IPS DF 4.7 (cell line): ENCODE data around the gene GRIN2C.

ENCODE experiments used
- DNase-seq: peaks from one replicate; pipeline ENCODE4 v3.0.0-alpha.2; 2013; ENCODE audit warnings: low spot score; ENCODE audit errors: extremely low read depth

GRIN2C gene

GRCh38 chr17:74822335-74822938 lies 37.2 kb downstream of the GRIN2C start:
- DNase-seq = no peak

GRCh38 chr17:74821655-74822334 lies 37.9 kb downstream of the GRIN2C start:
- no peak for DNase-seq

GRCh38 chr17:74819801-74820436 lies 39.8 kb downstream of the GRIN2C start:
- DNase-seq = no peak

GRCh38 chr17:74818291-74818938 lies 41.3 kb downstream of the GRIN2C start:
- DNase-seq = no peak

GRCh38 chr17:74816905-74817620 lies 42.6 kb downstream of the GRIN2C start:
- no peak for DNase-seq

- no peak for DNase-seq
Observed at GRCh38 chr17:74815550-74816370, 43.9 kb downstream of the GRIN2C start.

- DNase-seq = no peak
Observed at GRCh38 chr17:74815067-74815466, 44.6 kb downstream of the GRIN2C start.

- DNase-seq = no peak
Observed at GRCh38 chr17:74814453-74814852, 45.2 kb downstream of the GRIN2C start.

GRCh38 chr17:74812109-74813009 lies 47.3 kb downstream of the GRIN2C start:
- DNase-seq = no peak

GRCh38 chr17:74810699-74811485 lies 48.8 kb downstream of the GRIN2C start:
- no peak for DNase-seq

- DNase-seq = no peak
Observed at GRCh38 chr17:74808714-74809430, 50.8 kb downstream of the GRIN2C start.

GRCh38 chr17:74807925-74808324 lies 51.8 kb downstream of the GRIN2C start:
- no peak for DNase-seq

- no peak for DNase-seq
Observed at GRCh38 chr17:74807441-74807840, 52.2 kb downstream of the GRIN2C start.

- no peak for DNase-seq
Observed at GRCh38 chr17:74806334-74806733, 53.4 kb downstream of the GRIN2C start.

GRCh38 chr17:74805591-74805991 lies 54.1 kb downstream of the GRIN2C start:
- DNase-seq = no peak

- no peak for DNase-seq
Observed at GRCh38 chr17:74804683-74805082, 55.0 kb downstream of the GRIN2C start.

- DNase-seq = no peak
Observed at GRCh38 chr17:74803971-74804370, 55.7 kb downstream of the GRIN2C start.

- no peak for DNase-seq
Observed at GRCh38 chr17:74803388-74803930, 56.2 kb downstream of the GRIN2C start.
